Karpas-422 (cell line): Measurements from ENCODE around the gene FHIT. TPM values are rescaled to one million over a fixed set of nuclear protein-coding genes. Genes with fewer than 3 reads are reported as not detected.

Experiments
- DNase-seq: peaks from one replicate; pipeline ENCODE4 v3.0.0-alpha.2; 2015
- H2AFZ ChIP-seq: fragments of 200-600 bp; sonication (generic); 2 replicates; pipeline ENCODE4 v1.6.1; 2014; ENCODE audit warnings: antibody characterized with exemption, low read length, mixed read lengths
- H3K27ac ChIP-seq: fragments of 200-600 bp; sonication (generic); 2 replicates; pipeline ENCODE4 v1.5.1; 2014; ENCODE audit warnings: mild to moderate bottlenecking, low read length, moderate library complexity
- H3K27me3 ChIP-seq: fragments of 200-600 bp; sonication (generic); 2 replicates; pipeline ENCODE4 v1.6.1; 2014; ENCODE audit warnings: low read length, mixed read lengths
- H3K36me3 ChIP-seq: fragments of 200-600 bp; sonication (generic); 2 replicates; pipeline ENCODE4 v1.6.1; 2014; ENCODE audit warnings: low read length, mixed read lengths; ENCODE audit not compliant: insufficient read depth
- H3K4me1 ChIP-seq: fragments of 200-600 bp; sonication (generic); 2 replicates; pipeline ENCODE4 v1.6.1; 2014; ENCODE audit warnings: mild to moderate bottlenecking, low read length, mixed read lengths
- H3K4me2 ChIP-seq: fragments of 200-600 bp; sonication (generic); 2 replicates; pipeline ENCODE4 v1.6.1; 2014; ENCODE audit warnings: low read length, low read depth, mild to moderate bottlenecking; ENCODE audit not compliant: poor library complexity, severe bottlenecking
- H3K4me3 ChIP-seq: fragments of 200-600 bp; sonication (generic); 2 replicates; pipeline ENCODE4 v1.5.1; 2014; ENCODE audit warnings: mild to moderate bottlenecking, antibody characterized with exemption, low read length, mixed read lengths
- H3K79me2 ChIP-seq: fragments of 200-600 bp; sonication (generic); 2 replicates; pipeline ENCODE4 v1.6.1; 2014; ENCODE audit warnings: mild to moderate bottlenecking, low read length, mixed read lengths
- H3K9ac ChIP-seq: fragments of 200-600 bp; sonication (generic); 2 replicates; pipeline ENCODE4 v1.6.0; 2014; ENCODE audit warnings: low read length
- H3K9me2 ChIP-seq: fragments of 200-600 bp; sonication (generic), shearing (Covaris generic); replicated peaks from 2 replicates; pipeline ENCODE4 v1.6.0; 2014; ENCODE audit warnings: mild to moderate bottlenecking, low read length, moderate library complexity; ENCODE audit not compliant: insufficient read depth
- H3K9me3 ChIP-seq: fragments of 300-700, 200-600 bp; sonication (generic); 2 replicates; pipeline ENCODE4 v1.6.1; 2014; ENCODE audit warnings: low read length, mixed read lengths
- H4K20me1 ChIP-seq: fragments of 200-600 bp; sonication (generic); 2 replicates; pipeline ENCODE4 v1.6.1; 2014; ENCODE audit warnings: mild to moderate bottlenecking, antibody characterized with exemption, low read length, low read depth; ENCODE audit not compliant: insufficient read depth
- total RNA-seq: library from RNA; depleted of rRNA; stranded (reverse); fragments of >200 nt; shearing (Covaris generic); gene quantifications from 2 replicates; pipeline ENCODE4 v1.2.3, GENCODE V29; 2014; ENCODE audit warnings: low replicate concordance

Gene FHIT
- total RNA-seq, 1 experiment from 2014 or later, result not detected

DNA sequence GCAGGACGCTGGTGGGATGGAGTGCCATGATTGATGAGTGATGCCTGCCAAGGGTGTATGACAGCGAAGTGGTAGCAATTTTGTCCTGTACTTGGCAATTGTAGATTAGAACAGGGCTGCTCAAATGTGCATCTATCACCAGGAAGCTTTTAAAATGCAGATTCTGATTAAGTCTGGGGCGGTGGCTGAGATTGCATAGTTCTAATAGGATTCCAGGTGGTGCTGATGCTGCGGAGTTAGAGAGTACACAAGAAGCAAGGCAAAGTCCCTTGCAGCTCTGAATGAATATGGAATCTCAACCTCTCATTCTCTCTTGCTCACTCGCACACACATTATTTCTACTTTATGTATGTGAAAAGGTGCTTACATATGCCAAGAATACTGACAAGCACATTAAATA, 670.4 kb downstream of the FHIT start:
- Histone ChIP-seq H3K36me3 (no peaks in the 10 kb centered on the region), H3K4me3 (no peak overlapping the region), H3K27me3 (no peaks in the 10 kb centered on the region), H2AFZ (no peak overlapping the region), H3K9ac (no peak overlapping the region), H3K27ac (no peak overlapping the region), H4K20me1 (no peaks in the 10 kb centered on the region), H3K79me2 (no peaks in the 10 kb centered on the region), H3K4me2 (no peak overlapping the region), H3K9me2 (no peaks in the 10 kb centered on the region), H3K9me3 (no peaks in the 10 kb centered on the region; the same call in 1 of the 2 replicates), H3K4me1 (no peaks in the 10 kb centered on the region)
- no peak for DNase-seq

GRCh38 chr3:60579734-60580133, 671.5 kb downstream of the FHIT start:
- H3K36me3 ChIP-seq, result no peaks in the 10 kb centered on the region
- H3K27me3 ChIP-seq, result no peaks in the 10 kb centered on the region
- no peaks in the 10 kb centered on the region for H3K4me1 ChIP-seq
- DNase-seq, result no peak
- H4K20me1 ChIP-seq, result no peaks in the 10 kb centered on the region
- no peaks in the 10 kb centered on the region; the same call in 1 of the 2 replicates for H3K9me3 ChIP-seq
- H3K4me2 ChIP-seq, result no peak overlapping the region
- no peaks in the 10 kb centered on the region for H3K79me2 ChIP-seq
- H2AFZ ChIP-seq, result no peak overlapping the region
- H3K9ac ChIP-seq, result no peak overlapping the region
- no peak overlapping the region for H3K27ac ChIP-seq
- no peaks in the 10 kb centered on the region for H3K9me2 ChIP-seq
- no peak overlapping the region for H3K4me3 ChIP-seq

DNA sequence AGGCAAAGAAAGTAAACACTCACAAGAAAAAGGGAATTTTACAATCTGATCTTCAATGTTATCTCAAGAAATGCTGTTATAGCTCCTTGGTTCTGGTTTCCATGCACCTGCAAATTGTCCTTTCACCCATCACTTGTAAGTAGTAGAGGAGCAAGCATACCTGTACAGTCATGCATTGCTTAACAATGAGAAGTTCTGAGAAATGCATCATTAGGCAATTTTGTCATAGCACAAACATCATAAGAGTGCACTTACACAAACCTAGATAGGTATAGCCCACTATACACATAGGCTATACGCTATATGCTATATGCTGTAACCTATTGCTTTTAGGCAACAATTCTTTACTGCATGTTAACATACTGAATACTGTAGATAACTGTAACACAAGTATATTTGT, 672.3 kb downstream of the FHIT start:
- Histone ChIP-seq H2AFZ (no peak overlapping the region), H3K9ac (no peak overlapping the region), H3K27ac (no peak overlapping the region), H3K4me2 (no peak overlapping the region), H3K9me2 (no peaks in the 10 kb centered on the region), H3K79me2 (no peaks in the 10 kb centered on the region), H3K27me3 (no peaks in the 10 kb centered on the region), H3K4me3 (no peak overlapping the region), H3K36me3 (no peaks in the 10 kb centered on the region), H4K20me1 (no peaks in the 10 kb centered on the region), H3K9me3 (no peaks in the 10 kb centered on the region; the same call in 1 of the 2 replicates), H3K4me1 (no peaks in the 10 kb centered on the region)
- no peak for DNase-seq

DNA sequence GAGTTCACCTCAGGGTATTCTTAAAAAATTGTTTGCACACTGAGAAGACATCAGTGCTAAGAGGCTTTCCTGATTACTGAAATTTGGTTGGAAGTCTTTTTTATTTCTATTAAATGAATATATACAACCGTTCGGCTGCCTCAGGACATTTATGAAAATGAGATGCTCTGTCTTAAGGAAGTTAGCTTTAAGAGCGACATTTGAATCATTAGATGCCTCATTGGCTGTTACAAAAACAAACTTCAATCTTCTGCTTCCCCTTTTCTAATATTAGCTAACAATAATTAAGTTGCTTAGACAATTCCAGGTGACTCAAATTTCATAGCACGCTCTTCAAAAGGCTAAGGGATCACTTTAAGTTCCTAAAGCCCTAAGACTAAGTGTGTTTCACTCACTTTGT, 673.7 kb downstream of the FHIT start:
- H3K36me3 ChIP-seq, result no peaks in the 10 kb centered on the region
- H3K27ac ChIP-seq, result no peak overlapping the region
- no peak overlapping the region for H2AFZ ChIP-seq
- H4K20me1 ChIP-seq, result no peaks in the 10 kb centered on the region
- no peaks in the 10 kb centered on the region; the same call in 1 of the 2 replicates for H3K9me3 ChIP-seq
- no peak overlapping the region for H3K4me2 ChIP-seq
- H3K27me3 ChIP-seq, result no peaks in the 10 kb centered on the region
- no peak for DNase-seq
- H3K9me2 ChIP-seq, result no peaks in the 10 kb centered on the region
- H3K9ac ChIP-seq, result no peak overlapping the region
- no peak overlapping the region for H3K4me3 ChIP-seq
- H3K79me2 ChIP-seq, result no peaks in the 10 kb centered on the region
- H3K4me1 ChIP-seq, result no peaks in the 10 kb centered on the region

DNA sequence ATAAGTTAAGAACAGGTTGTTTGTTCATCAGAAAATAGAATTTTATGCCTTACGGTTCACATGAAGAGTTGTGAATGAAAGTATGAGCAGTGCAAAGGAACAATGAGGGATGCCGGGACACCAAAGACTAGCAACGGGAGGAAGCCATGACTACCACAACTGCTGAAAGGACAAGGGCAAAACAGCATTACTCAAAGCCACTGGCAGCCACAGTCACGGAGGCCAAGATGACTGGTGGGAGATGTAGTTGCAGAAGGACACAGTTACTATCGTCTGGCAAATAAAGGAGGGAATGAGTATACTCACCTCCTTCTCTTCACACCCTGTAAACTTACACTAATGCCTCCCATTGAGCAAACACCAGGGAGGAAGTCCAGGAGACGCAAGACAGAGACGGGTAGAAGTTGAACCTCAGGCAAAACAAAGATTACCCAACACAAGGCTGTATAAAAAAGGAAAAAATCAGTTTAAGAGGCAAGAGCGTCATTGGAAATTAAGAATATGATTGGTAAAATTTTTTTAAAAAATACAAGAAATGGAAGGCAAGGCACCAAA, 675.5 kb downstream of the FHIT start:
- H3K4me2 ChIP-seq, result no peak overlapping the region
- peaks cover 4% of the 10 kb centered on the region; the same call in 1 of the 2 replicates for H3K9me3 ChIP-seq
- DNase-seq, result no peak
- no peak overlapping the region for H3K9ac ChIP-seq
- no peak overlapping the region for H3K27ac ChIP-seq
- no peaks in the 10 kb centered on the region for H3K36me3 ChIP-seq
- no peaks in the 10 kb centered on the region for H4K20me1 ChIP-seq
- H3K4me1 ChIP-seq, result no peaks in the 10 kb centered on the region
- no peak overlapping the region for H2AFZ ChIP-seq
- H3K4me3 ChIP-seq, result no peak overlapping the region
- no peaks in the 10 kb centered on the region for H3K79me2 ChIP-seq
- H3K27me3 ChIP-seq, result no peaks in the 10 kb centered on the region
- no peaks in the 10 kb centered on the region for H3K9me2 ChIP-seq

- Histone ChIP-seq H2AFZ (no peak overlapping the region), H3K27me3 (no peaks in the 10 kb centered on the region), H3K9me2 (no peaks in the 10 kb centered on the region), H3K79me2 (no peaks in the 10 kb centered on the region), H3K9me3 (0 out of 2 replicates have a peak, but pooled peaks cover 4% of the 10 kb centered on the region), H3K4me1 (no peaks in the 10 kb centered on the region), H3K27ac (no peak overlapping the region), H3K36me3 (no peaks in the 10 kb centered on the region), H4K20me1 (no peaks in the 10 kb centered on the region), H3K4me3 (no peak overlapping the region), H3K9ac (no peak overlapping the region), H3K4me2 (no peak overlapping the region)
- no peak for DNase-seq
Measured at GRCh38 chr3:60574046-60574769, 677.0 kb downstream of the FHIT start.

DNA sequence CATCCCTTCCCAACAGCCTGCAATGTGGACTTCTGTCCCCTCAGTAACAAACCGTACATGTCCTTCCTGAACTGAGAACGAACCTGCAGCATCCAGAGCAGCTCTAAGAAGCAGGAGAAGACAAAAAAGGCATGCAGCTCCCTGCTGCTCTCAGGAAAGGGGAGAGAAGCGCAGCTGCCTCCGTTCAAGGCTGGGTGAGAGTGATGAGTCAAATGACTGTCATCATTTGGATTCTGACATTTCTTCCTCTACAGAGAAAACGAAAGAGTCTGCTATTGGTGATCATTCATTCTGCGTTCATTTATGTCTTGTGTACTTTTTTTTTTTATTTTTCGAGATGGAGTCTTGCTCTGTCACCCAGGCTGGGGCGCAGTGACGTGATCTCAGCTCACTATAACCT, 677.8 kb downstream of the FHIT start:
- Histone ChIP-seq H3K9me3 (peaks cover 4% of the 10 kb centered on the region; the same call in 1 of the 2 replicates), H3K9ac (no peak overlapping the region), H3K79me2 (no peaks in the 10 kb centered on the region), H3K27ac (no peak overlapping the region), H3K9me2 (no peaks in the 10 kb centered on the region), H3K4me2 (no peak overlapping the region), H3K4me3 (no peak overlapping the region), H3K36me3 (no peaks in the 10 kb centered on the region), H3K27me3 (no peaks in the 10 kb centered on the region), H3K4me1 (no peaks in the 10 kb centered on the region), H4K20me1 (no peaks in the 10 kb centered on the region), H2AFZ (no peak overlapping the region)
- DNase-seq, result no peak

GRCh38 chr3:60571511-60571910, 679.7 kb downstream of the FHIT start:
- H4K20me1 ChIP-seq, result no peaks in the 10 kb centered on the region
- H3K9ac ChIP-seq, result no peak overlapping the region
- no peak overlapping the region for H2AFZ ChIP-seq
- no peaks in the 10 kb centered on the region for H3K9me2 ChIP-seq
- H3K79me2 ChIP-seq, result no peaks in the 10 kb centered on the region
- no peaks in the 10 kb centered on the region for H3K4me1 ChIP-seq
- H3K4me3 ChIP-seq, result no peak overlapping the region
- H3K36me3 ChIP-seq, result no peaks in the 10 kb centered on the region
- DNase-seq, result no peak
- no peaks in the 10 kb centered on the region for H3K27me3 ChIP-seq
- H3K27ac ChIP-seq, result no peak overlapping the region
- peaks cover 4% of the 10 kb centered on the region; the same call in 1 of the 2 replicates for H3K9me3 ChIP-seq
- H3K4me2 ChIP-seq, result no peak overlapping the region
